GM18870 (cell line): ENCODE results near the gene SIL1.

Source experiments
- ATAC-seq: cut with Tn5 transposase; IDR thresholded peaks from one replicate; pipeline ENCODE4 v1.9.1; 2021; ENCODE audit warnings: moderate library complexity; ENCODE audit not compliant: unreplicated experiment

SIL1 gene

GRCh38 chr5:138963763-138964371 lies 234.3 kb downstream of the SIL1 start:
- ATAC-seq: no peak

DNA sequence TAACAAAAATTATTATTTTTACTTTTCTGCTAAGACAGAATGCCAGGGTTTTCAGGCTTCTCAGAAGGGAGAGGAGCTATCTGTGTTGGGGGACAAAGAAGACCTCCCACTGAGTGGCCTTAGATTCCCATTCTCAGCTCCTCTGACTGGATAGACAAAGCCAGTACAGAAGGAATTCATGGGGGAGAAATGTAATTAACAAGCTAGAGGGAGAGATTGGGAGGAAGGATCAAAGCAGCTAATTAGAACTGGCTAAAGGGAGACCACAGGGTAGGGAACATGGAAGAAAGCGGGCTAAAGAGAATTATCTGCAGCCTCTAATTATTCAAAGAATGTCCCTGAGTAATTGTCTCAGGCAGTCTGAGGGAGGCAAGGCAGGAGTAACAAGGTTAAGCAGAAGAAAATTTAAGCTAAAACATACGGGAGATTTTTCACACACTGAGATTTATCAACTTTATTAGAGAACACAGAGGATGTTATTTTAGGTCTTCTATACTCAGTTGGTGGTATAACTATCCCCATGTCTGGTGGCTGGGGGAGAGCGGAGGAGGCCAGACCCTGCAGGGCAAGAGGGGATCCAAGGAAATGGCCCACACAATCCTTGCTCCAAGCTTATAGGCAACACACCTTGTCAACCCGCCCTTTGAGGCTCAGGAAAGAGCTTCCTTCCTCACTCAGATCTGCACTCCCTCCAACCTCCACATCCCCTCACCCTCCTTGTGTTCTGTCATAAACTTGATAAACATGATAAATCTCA lies 235.4 kb downstream of the SIL1 start:
- ATAC-seq: no peak

DNA sequence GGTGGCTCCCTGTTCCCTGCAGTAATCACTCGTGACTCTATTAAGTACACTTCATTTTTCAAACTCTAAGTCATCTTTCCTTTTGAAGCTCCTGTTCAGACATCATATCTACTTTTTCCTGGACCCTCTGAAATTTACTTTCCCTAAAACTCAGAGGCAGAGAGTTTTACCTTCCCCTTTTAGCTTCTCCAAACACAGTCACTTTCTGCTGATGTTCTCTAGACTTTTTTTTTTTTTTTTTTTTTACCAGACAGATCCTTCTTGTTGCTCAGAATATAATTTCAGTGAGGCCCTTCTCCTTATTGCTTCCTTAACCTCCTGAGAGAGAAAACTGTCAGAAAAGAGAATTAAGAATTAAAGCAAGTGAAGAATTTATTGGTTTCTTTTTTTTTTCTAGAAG lies 236.4 kb downstream of the SIL1 start:
- ATAC-seq: no peak

DNA sequence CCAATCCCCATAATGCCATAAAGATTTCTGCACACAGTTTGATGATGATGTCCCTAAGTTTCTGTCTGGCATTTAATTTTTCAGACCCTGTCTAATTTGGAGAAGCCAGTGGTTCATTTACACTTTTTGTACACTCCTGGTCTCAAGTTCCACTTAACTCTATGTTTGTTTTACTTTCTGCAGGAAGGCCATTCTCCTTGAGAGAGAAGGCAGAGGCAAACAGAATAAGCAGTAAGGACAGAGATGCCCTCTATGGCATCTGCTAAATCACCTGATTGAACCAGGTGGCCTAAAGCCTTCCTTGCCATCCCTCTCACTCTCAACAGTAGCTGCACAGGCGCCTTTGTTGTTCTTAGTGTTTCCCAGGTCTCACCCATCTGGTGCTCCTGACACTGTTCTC lies 236.9 kb downstream of the SIL1 start:
- ATAC-seq: no peak

DNA sequence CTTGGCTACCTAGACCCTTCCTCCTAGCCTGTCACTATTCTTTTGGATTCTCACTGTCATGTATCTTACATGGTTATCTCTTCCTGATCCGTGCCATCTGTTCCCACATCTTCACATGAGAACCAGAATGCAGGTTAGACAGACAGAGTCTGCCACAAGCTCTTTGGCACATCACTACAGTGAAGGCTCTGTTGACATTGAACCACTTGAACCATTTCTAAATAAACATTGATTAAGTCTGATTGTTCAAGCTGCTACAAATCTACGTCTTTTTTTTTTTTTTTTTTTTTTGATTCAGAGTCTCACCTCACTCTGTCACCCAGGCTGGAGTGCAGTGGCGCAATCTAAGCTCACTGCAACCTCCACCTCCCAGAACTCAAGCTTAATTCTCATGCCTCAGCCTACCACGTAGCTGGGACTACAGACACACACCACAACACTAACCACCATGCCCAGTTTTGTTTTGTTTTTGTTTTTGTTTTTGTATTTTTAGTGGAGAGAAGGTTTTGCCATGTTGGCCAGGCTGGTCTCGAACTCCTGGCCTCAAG lies 237.9 kb downstream of the SIL1 start:
- no peak for ATAC-seq

DNA sequence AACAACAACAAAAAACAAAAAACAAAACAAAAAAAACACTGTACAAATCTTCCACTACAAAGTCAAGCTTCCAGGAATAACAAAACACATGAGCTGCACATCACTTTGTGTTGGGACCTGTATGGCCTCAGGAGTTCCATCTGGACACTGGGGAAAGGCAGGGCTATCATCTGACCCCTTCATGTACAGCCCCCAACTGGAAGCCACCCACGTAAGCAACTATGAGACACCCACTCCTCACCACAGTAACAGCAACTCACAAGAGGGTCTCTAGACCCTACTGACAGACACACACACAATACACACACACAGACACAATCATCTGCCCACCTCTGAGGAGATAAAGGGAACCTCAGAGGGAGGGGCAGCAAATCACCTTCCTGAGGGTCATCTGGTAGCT lies 241.4 kb downstream of the SIL1 start:
- no peak for ATAC-seq

GRCh38 chr5:138955671-138956295 lies 242.4 kb downstream of the SIL1 start:
- no peak for ATAC-seq

- ATAC-seq: no peak
These were observed 243.0 kb downstream of the SIL1 start for GRCh38 chr5:138955013-138955660.

GRCh38 chr5:138954257-138955012 lies 243.7 kb downstream of the SIL1 start:
- no peak for ATAC-seq

GRCh38 chr5:138953387-138954256 lies 244.5 kb downstream of the SIL1 start:
- no peak for ATAC-seq

DNA sequence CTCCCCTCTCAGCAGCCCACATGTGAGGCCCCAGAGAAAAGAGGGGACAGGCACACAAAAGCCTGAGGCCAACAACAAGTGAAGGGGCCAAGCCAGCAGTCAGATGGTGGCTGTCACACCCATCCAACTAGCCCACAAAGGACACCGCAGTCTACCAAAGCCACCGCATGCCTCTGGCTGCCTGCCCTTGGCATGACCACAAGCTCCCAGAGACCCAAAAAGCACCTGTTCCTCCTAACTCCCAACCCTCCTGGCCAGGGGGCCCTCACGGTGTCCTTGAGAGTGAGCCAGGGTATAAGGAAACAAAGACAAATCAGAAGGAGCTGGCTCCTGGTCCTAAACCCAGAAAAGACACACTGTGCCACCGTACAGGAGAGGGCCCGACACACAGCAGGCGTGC lies 245.2 kb downstream of the SIL1 start:
- no peak for ATAC-seq

- no peak for ATAC-seq
These were observed 246.0 kb downstream of the SIL1 start for GRCh38 chr5:138951986-138952735.

- ATAC-seq: no peak
These were observed 246.8 kb downstream of the SIL1 start for GRCh38 chr5:138951091-138951985.

DNA sequence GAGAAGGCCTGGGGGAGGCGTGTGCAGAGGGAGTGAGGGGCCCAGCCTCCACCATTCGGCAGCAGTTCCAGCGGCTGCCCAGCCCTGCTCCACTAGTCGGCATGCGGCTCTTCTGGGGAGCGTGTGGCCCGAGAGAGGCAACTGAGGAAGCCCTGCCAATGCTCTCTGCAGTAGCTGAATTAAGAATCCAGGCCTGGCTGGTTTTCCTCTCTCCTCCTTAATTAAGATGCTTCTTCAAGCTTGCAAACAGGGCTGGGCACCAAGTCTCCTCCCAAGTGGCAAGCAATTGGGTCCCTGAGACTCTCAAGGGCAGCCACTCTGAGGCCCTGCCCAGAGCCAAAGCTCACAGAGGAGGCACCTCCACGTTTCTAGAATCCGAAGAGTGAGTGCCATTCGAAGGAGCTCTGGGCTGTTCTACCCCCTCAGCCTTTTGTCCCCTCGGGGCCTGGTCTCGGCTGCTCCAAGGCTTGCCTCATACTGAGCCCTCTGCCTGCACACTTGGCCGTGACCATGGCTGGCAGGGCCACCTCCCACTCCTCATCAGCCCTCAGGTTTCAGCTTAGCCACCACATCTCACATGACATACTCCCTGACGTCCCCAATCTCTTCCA lies 247.6 kb downstream of the SIL1 start:
- ATAC-seq: no peak

DNA sequence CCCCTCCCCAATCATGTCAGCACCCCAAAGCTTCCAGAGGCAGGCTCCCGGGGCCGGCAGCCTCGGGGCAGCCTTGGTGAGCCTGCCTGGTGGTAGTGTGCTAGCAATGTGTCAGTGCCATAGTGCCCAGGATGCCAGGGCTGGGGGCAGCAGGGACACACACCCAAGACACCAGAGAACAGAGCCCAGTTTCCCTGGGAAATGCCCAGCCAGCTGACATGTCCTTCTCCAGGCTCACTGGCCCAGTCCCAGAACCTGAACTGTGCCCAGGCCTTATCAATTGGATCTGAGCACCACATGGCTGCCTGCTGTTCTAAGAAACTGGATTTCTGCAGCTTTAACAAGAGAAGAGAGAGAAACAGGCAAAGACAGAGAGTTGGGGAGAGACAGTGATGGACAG lies 248.2 kb downstream of the SIL1 start:
- ATAC-seq: no peak

DNA sequence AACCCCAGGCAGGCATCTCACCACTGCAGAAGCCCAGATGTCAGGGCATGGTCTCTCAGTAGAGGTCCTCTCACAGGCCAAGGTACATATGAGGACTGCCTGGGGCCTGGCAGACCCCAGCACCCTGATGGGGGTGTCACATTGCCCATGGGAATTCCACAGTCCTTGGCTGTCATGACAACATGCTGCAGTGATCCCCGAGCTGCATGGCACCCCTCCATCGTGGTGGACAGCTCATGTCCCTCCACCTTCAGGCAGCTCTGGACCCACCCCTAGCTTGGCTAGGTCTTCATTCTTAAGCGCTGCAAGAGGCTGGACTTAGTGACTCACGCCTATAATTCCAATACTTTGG lies 249.0 kb downstream of the SIL1 start:
- ATAC-seq: no peak

DNA sequence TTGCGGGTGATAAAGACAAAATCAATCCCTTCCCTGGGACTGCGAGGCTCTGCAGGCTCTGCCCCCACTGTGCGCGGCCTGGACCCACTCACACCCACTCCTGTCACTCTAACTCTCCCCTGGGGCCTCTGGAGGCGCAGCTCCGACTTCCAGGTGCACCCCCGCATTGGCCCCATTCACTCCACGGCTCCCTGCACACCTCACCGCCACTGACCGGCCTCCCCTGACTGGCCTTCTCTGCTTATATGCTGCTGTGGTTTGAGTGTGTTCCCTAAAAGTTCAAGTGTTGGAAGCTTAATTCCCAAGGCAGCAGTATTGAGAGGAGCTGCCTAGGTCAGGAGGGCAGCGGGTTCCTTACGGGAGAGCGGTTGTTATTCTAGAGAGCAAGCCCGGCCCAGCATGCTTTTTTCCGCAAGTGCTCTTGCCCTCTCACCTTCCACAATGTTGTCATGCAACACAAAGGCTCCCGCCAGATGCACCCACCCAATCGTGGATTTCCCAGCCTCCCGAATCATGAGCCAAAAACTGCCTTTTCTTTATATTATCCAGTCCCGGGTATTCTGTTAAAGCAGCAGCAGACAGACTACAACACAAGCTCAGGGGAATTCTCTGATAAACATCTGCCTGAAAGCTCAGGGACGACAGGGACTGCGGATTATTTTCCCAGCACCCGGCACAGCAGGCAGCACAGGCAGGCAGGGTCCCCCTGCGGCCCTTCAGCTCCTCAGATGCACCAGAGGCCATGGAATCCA lies 249.5 kb downstream of the SIL1 start:
- no peak for ATAC-seq
